CD14-positive monocyte (primary cell): ENCODE measurements around the gene TSC22D1. TPM values are rescaled to one million over a fixed set of nuclear protein-coding genes. Genes with fewer than 3 reads are reported as not detected.
A peak's percentile ranks its signal among the peaks of the same experiment; 100 is the strongest.

Source experiments
- DNase-seq, 3 donors: peaks; one replicate each; pipeline ENCODE4 v3.0.0-alpha.2; 2011 to 2022
- H2AFZ ChIP-seq: 2 replicates; pipeline ENCODE4 v1.6.0; 2012; ENCODE audit warnings: mild to moderate bottlenecking, low read depth, low read length, inconsistent platforms; ENCODE audit not compliant: insufficient read depth, poor library complexity, severe bottlenecking
- H3K27ac ChIP-seq, 2 donors: 1 replicate in 1 of 2; 2 replicates in 1 of 2; pipeline ENCODE4 v1.5.1; 2012 to 2013; ENCODE audit warnings: low read length in 2 of 2, control low read depth in 1 of 2, inconsistent platforms in 1 of 2, low read depth in 1 of 2, mild to moderate bottlenecking in 1 of 2
- H3K27me3 ChIP-seq, 2 donors: one replicate each; pipeline versions ENCODE4 v1.6.0 to v1.6.1; 2011 to 2013; ENCODE audit warnings: low read length in 2 of 2; ENCODE audit not compliant: control insufficient read depth in 2 of 2, insufficient read depth in 2 of 2
- H3K36me3 ChIP-seq, 2 donors: replicated peaks in 1 of 2; 1 replicate in 1 of 2; 2 replicates in 1 of 2; pipeline versions ENCODE4 v1.5.1 to v1.6.1; 2012 to 2013; ENCODE audit warnings: low read length in 2 of 2, control low read depth in 1 of 2, inconsistent platforms in 1 of 2, mild to moderate bottlenecking in 1 of 2; ENCODE audit not compliant: insufficient read depth in 2 of 2, control insufficient read depth in 1 of 2
- H3K4me1 ChIP-seq, 2 donors: 1 replicate in 1 of 2; 2 replicates in 1 of 2; pipeline versions ENCODE4 v1.5.1 to v1.6.1; 2012 to 2013; ENCODE audit warnings: low read length in 2 of 2, control low read depth in 1 of 2, inconsistent platforms in 1 of 2, mild to moderate bottlenecking in 1 of 2, moderate library complexity in 1 of 2; ENCODE audit not compliant: insufficient read depth in 2 of 2, control insufficient read depth in 1 of 2
- H3K4me2 ChIP-seq: replicated peaks from 2 replicates; pipeline ENCODE3; 2012; ENCODE audit warnings: low read length, moderate library complexity, mild to moderate bottlenecking; ENCODE audit not compliant: poor library complexity, severe bottlenecking; ENCODE audit errors: extremely low read depth
- H3K4me3 ChIP-seq, 3 experiments: fragments of 200-600 bp in 1 of 3; sonication (generic) in 1 of 3; replicated peaks in 1 of 3; 1 replicate in 2 of 3; 2 replicates in 1 of 3; pipeline ENCODE4 v1.5.1; 2011 to 2013; ENCODE audit warnings: low read length in 3 of 3, mild to moderate bottlenecking in 3 of 3, control low read depth in 2 of 3, low read depth in 2 of 3, inconsistent platforms in 1 of 3, moderate library complexity in 1 of 3
- H3K79me2 ChIP-seq: 2 replicates; pipeline ENCODE4 v1.6.0; 2012; ENCODE audit warnings: mild to moderate bottlenecking, control low read depth, inconsistent platforms, low read length, moderate library complexity; ENCODE audit not compliant: insufficient read depth
- H3K9ac ChIP-seq: 2 replicates; pipeline ENCODE4 v1.6.0; 2017; ENCODE audit warnings: low read length, mild to moderate bottlenecking; ENCODE audit not compliant: insufficient read depth, poor library complexity, severe bottlenecking
- H3K9me3 ChIP-seq, 2 donors: replicated peaks in 1 of 2; 1 replicate in 1 of 2; 2 replicates in 1 of 2; pipeline versions ENCODE4 v1.5.1 to v1.6.1; 2012 to 2013; ENCODE audit warnings: low read length in 2 of 2, control low read depth in 1 of 2; ENCODE audit not compliant: control insufficient read depth in 1 of 2, insufficient read depth in 1 of 2
- H4K20me1 ChIP-seq: 2 replicates; pipeline ENCODE4 v1.6.0; 2012; ENCODE audit warnings: mild to moderate bottlenecking, low read length, control low read depth, moderate library complexity; ENCODE audit not compliant: insufficient read depth
- H3K27ac Mint-ChIP-seq, 7 donors: one replicate each; pipeline ENCODE4 v1.8.0; 2020; ENCODE audit warnings: mild to moderate bottlenecking in 7 of 7, mixed read lengths in 7 of 7, moderate library complexity in 6 of 7, inconsistent platforms in 2 of 7
- H3K27me3 Mint-ChIP-seq, 3 donors: one replicate each; pipeline ENCODE4 v1.8.0; 2021 to 2022; ENCODE audit warnings: low read depth in 3 of 3, mild to moderate bottlenecking in 3 of 3, mixed read lengths in 3 of 3, moderate library complexity in 3 of 3, inconsistent platforms in 1 of 3
- H3K36me3 Mint-ChIP-seq, 2 donors: one replicate each; pipeline ENCODE4 v1.8.0; 2020; ENCODE audit warnings: mixed read lengths in 2 of 2, inconsistent platforms in 1 of 2, mild to moderate bottlenecking in 1 of 2
- H3K4me1 Mint-ChIP-seq: one replicate; pipeline ENCODE4 v1.8.0; 2020; ENCODE audit warnings: mild to moderate bottlenecking, mixed read lengths
- H3K4me3 Mint-ChIP-seq, 2 donors: one replicate each; pipeline ENCODE4 v1.8.0; 2020; ENCODE audit warnings: mild to moderate bottlenecking in 2 of 2, mixed read lengths in 2 of 2, moderate library complexity in 1 of 2
- H3K9me3 Mint-ChIP-seq, 7 donors: one replicate each; pipeline ENCODE4 v1.8.0; 2020 to 2022; ENCODE audit warnings: mixed read lengths in 7 of 7, mild to moderate bottlenecking in 6 of 7, moderate library complexity in 6 of 7, inconsistent platforms in 2 of 7
- WGBS: methylation state at CpG from one replicate; pipeline ENCODE4 v1.1.5; 2013; ENCODE audit warnings: missing lambda C conversion rate; ENCODE audit not compliant: insufficient coverage; 5-methylcytosine and 5-hydroxymethylcytosine counted together
- intact Hi-C, 2 donors: fragments of 100-400 bp; cut with micrococcal nuclease; formaldehyde crosslinking; loops; one replicate each; pipeline versions ENCODE4 v1.15.0 to v1.15.1; 2023
- polyA plus RNA-seq, 3 donors: library from polyadenylated mRNA; depleted of rRNA in 1 of 3; unstranded in 2 of 3; stranded (reverse) in 1 of 3; fragments of 300-500 nt in 2 of 3; fragments of >200 nt in 1 of 3; fragmentation: Illumina TruSeq in 2 of 3; gene quantifications; 1 replicate in 2 of 3; 2 replicates in 1 of 3; pipeline ENCODE4 v1.2.3, GENCODE V29; 2012 to 2021
- TF ChIP-seq, protein P1 (sequence below): fragments of 200-600 bp; IDR thresholded peaks from one replicate; pipeline ENCODE4 v1.8.0; 2022; ENCODE audit warnings: antibody characterized with exemption, mild to moderate bottlenecking

Gene TSC22D1
- polyA plus RNA-seq, 3 donors, result 1.9 to 10.4 (median 3.1) TPM

DNA sequence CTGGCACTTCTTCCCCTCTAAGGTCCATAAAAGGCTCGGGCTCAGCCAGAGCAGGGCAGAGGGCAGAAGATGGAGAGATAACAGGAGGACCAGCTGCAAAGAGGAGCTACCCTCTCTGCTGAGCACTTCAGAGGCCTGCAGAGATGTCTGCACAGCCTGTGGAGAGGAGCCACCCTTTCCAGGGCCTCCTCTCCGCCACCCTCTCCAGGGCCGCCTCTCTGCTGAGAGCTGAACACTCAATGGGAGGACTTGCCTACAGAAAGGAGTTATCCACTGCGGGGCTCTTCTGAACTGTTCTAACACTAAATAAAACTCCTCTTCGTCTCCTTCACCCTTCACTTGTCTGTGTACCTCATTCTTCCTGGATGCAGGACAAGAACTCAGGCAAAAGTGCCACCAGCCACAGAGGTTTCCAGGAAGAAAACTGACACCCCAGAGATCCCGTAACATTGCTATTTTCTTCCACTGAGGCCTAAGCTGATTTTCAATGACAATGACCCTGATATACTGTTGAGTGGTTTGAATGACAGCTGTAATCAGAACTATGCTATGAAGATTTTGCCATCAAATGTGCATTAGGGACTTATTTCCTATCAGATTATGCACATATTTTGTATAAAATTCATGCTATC is 16.2 kb upstream of the TSC22D1 start:
- DNase-seq, result no peak
- H3K9me3 Mint-ChIP-seq, result peaks cover 5 to 17% (median 8%) of the 10 kb centered on the region in 7 donors
- Histone ChIP-seq H3K9ac (no peak overlapping the region), H3K4me2 (no peak overlapping the region), H2AFZ (no peak overlapping the region), H3K79me2 (no peaks in the 10 kb centered on the region), H3K4me1 (no peaks in the 10 kb centered on the region), H3K4me3 (no peak overlapping the region), H3K27ac (no peak overlapping the region), H4K20me1 (no peaks in the 10 kb centered on the region), H3K36me3 (no peaks in the 10 kb centered on the region), H3K9me3 (peaks cover 0 to 15% of the 10 kb centered on the region in 2 donors), H3K27me3 (no peaks in the 10 kb centered on the region)
- WGBS, result 92% methylated on average over 2 of the region's 6 CpGs
- H3K4me1 Mint-ChIP-seq, result no peaks in the 10 kb centered on the region
- intact Hi-C loops, result no loop called here
- H3K27ac Mint-ChIP-seq, result peak overlapping the region in 1 of 7 donors; percentile 50
- no peaks in the 10 kb centered on the region for H3K36me3 Mint-ChIP-seq
- no peak overlapping the region for H3K4me3 Mint-ChIP-seq
- peaks cover 0 to 2% (median 2%) of the 10 kb centered on the region in 3 donors for H3K27me3 Mint-ChIP-seq
- TF ChIP-seq, protein P1, sequence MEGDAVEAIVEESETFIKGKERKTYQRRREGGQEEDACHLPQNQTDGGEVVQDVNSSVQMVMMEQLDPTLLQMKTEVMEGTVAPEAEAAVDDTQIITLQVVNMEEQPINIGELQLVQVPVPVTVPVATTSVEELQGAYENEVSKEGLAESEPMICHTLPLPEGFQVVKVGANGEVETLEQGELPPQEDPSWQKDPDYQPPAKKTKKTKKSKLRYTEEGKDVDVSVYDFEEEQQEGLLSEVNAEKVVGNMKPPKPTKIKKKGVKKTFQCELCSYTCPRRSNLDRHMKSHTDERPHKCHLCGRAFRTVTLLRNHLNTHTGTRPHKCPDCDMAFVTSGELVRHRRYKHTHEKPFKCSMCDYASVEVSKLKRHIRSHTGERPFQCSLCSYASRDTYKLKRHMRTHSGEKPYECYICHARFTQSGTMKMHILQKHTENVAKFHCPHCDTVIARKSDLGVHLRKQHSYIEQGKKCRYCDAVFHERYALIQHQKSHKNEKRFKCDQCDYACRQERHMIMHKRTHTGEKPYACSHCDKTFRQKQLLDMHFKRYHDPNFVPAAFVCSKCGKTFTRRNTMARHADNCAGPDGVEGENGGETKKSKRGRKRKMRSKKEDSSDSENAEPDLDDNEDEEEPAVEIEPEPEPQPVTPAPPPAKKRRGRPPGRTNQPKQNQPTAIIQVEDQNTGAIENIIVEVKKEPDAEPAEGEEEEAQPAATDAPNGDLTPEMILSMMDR, result no peak

DNA sequence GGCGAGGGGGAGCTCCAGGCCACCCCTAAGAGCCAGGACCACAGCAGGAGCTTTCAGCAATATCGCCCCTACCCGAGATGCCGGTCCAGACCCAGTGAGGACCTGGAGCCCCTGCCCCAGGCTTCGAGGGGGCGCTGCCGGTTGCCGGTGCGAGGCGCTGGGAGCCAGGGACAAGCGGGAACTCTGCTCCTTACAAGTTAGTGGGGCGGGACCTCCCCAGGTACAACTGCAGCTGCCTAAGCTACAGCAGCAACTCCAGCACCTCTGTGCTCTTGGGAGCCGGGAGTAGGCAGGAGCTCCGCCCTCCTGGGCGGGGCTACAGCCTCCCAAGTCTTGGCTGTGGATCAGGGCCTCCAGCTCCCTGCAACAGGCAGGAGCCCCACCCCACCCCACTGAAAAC is 15.2 kb upstream of the TSC22D1 start:
- no peak for DNase-seq
- Histone ChIP-seq H3K9ac (no peak overlapping the region), H3K79me2 (no peaks in the 10 kb centered on the region), H4K20me1 (no peaks in the 10 kb centered on the region), H3K9me3 (peaks cover 0 to 15% of the 10 kb centered on the region in 2 donors), H3K27me3 (no peaks in the 10 kb centered on the region), H3K36me3 (no peaks in the 10 kb centered on the region), H2AFZ (no peak overlapping the region), H3K27ac (no peak overlapping the region), H3K4me1 (no peaks in the 10 kb centered on the region), H3K4me3 (no peak overlapping the region), H3K4me2 (no peak overlapping the region)
- TF ChIP-seq, protein P1, result no peak
- H3K4me1 Mint-ChIP-seq, result no peaks in the 10 kb centered on the region
- peaks cover 5 to 17% (median 8%) of the 10 kb centered on the region in 7 donors for H3K9me3 Mint-ChIP-seq
- no peak overlapping the region for H3K4me3 Mint-ChIP-seq
- WGBS, result 97% methylated on average over 15 of the region's 15 CpGs
- H3K27ac Mint-ChIP-seq, result no peak overlapping the region
- H3K27me3 Mint-ChIP-seq, result peaks cover 2% of the 10 kb centered on the region in 3 donors
- no peaks in the 10 kb centered on the region for H3K36me3 Mint-ChIP-seq
- intact Hi-C loops, result no loop called here
